GM12874 (cell line): ENCODE measurements around the gene PDIA4.

Source experiments
- TF ChIP-seq, protein P1 (sequence below): IDR thresholded peaks from 2 replicates; pipeline ENCODE4 v1.5.1; 2011; ENCODE audit warnings: low read depth, mild to moderate bottlenecking, control low read depth, low read length, moderate library complexity; ENCODE audit not compliant: insufficient read depth

PDIA4 gene

DNA sequence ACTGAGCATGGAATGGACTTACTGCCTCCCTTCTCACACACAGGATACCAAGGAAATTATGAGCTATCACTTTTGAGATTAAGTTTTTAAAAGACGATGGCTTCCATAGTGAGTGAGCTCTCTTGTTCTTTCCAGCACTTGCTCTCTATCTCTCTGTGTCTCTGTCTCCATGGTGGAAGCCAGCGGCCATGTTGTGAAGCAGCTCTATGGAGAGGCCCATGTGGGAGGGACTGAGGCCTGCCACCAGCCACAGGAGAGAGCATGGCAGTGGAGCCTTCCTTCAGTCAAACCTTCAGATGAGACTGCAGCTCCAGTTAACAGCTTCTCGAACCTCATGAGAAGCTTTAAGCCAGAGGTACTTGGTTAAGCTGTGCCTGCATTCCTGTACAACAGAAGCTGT lies 20.5 kb upstream of the PDIA4 start:
- TF ChIP-seq, protein P1, sequence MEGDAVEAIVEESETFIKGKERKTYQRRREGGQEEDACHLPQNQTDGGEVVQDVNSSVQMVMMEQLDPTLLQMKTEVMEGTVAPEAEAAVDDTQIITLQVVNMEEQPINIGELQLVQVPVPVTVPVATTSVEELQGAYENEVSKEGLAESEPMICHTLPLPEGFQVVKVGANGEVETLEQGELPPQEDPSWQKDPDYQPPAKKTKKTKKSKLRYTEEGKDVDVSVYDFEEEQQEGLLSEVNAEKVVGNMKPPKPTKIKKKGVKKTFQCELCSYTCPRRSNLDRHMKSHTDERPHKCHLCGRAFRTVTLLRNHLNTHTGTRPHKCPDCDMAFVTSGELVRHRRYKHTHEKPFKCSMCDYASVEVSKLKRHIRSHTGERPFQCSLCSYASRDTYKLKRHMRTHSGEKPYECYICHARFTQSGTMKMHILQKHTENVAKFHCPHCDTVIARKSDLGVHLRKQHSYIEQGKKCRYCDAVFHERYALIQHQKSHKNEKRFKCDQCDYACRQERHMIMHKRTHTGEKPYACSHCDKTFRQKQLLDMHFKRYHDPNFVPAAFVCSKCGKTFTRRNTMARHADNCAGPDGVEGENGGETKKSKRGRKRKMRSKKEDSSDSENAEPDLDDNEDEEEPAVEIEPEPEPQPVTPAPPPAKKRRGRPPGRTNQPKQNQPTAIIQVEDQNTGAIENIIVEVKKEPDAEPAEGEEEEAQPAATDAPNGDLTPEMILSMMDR: no peak

- TF ChIP-seq, protein P1: no peak
These were observed 18.1 kb upstream of the PDIA4 start for GRCh38 chr7:149046416-149046815.

DNA sequence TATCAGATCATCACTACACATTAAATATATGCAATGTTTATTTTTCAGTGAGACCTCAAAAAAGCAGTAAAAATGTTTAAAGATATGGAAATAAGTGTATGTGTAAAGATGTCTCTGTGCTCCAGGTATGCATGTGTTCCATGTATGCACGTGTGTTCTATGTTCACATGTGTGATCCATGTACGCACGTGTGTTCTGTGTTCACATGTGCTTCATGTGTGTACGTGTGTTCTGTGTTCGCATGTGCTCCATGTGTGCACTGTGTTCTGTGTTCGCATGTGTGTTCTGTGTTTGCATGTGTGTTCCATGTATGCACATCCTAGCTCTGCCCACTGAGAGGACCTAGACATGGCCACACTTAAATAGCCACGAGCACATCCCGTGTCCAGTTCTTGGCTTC lies 15.6 kb upstream of the PDIA4 start:
- TF ChIP-seq, protein P1: no peak

DNA sequence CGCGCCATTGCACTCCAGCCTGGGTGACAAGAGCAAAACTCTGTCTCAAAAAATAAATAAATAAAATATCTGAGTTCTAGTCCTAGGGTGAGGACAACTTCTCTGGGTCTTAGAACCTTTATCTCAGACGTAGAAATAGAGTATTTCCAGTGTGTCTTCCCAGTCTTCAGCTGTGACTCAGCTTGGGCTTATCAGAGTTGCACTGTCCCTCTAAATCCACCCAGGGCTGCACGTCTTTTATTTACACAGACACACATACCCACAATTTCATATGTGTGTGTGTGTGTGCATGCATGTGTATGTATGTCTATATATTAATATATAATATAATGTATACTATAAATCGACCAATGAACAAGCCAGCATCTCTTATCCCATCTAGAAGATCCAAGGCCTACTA lies 13.0 kb upstream of the PDIA4 start:
- TF ChIP-seq, protein P1: no peak

- TF ChIP-seq, protein P1: no peak
These were observed 8.4 kb upstream of the PDIA4 start for GRCh38 chr7:149036676-149037075.

DNA sequence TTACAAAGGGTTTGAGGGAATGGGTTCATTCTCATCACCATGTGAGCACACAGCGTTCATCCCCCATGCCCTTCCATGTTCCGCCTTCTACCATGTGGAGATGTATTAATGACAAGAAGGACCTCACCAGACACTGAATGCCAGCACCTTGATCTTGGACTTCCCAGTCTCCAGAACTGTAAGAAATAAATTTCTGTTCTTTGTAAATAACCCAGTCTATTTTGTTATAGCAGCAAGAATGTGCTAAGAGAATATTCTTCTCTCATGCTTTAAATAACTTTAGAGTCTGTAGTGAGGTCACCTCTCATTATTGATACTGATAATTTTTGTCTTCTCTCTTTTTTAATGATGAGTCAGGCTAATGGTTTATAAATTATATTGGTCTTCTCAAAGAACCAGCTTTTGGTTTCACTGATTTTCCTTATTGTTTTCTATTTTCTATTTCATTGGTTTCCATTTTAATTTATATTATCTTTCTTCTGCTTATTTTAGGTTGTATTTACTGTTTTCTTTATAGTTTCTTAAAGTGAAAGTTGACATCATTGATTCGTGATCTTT lies 3.1 kb upstream of the PDIA4 start:
- TF ChIP-seq, protein P1: no peak

GRCh38 chr7:149027611-149028345 lies 527 bp downstream of the PDIA4 start:
- TF ChIP-seq, protein P1: no peak
